ENCODE results near the gene GALNT7. TPM values are rescaled to one million over a fixed set of nuclear protein-coding genes. Genes with fewer than 3 reads are reported as not detected.

GALNT7 gene
- total and polyA plus RNA-seq, 10 of the 15 experiments (the other 5 are each of a cell fraction or from before 2014, with no cell fraction given) = 14.2 to 33.2 (median 28.9) TPM

- peak; percentile 19 for TF ChIP-seq BCL3 (IDR thresholded peaks at IDR 0.05; ENCODE audit: borderline replicate concordance, insufficient read depth, low read depth, low read length, poor library complexity, severe bottlenecking)
- no peak for TF ChIP-seq MEF2B (IDR thresholded peaks at IDR 0.05; ENCODE audit: partially characterized antibody, poor library complexity, severe bottlenecking)
- TF ChIP-seq CBX5 (IDR thresholded peaks at IDR 0.05; ENCODE audit: low read depth) = no peak
- no peak for TF ChIP-seq CBX3 (IDR thresholded peaks at IDR 0.05; ENCODE audit: borderline replicate concordance, low read depth)
- TF ChIP-seq ATF2 (IDR thresholded peaks at IDR 0.05; ENCODE audit: low read length) = no peak
- no peak for TF ChIP-seq IRF3 (IDR thresholded peaks at IDR 0.05)
- no peak for TF ChIP-seq KDM1A (IDR thresholded peaks at IDR 0.05; ENCODE audit: borderline replicate concordance)
- TF ChIP-seq ATF7 (IDR thresholded peaks at IDR 0.05; ENCODE audit: low read depth) = no peak
- no peak for TF ChIP-seq PML (IDR thresholded peaks at IDR 0.05; ENCODE audit: low read length)
- TF ChIP-seq YY1 (IDR thresholded peaks at IDR 0.05; ENCODE audit: low read depth, low read length) = 0 out of 2 replicates have a peak, but pooled peaks have one; percentile 15
- TF ChIP-seq ASH2L (IDR thresholded peaks at IDR 0.05; ENCODE audit: borderline replicate concordance, low read depth) = no peak
- no peak for TF ChIP-seq ZBTB4 (CRISPR knock-in tag; IDR thresholded peaks at IDR 0.05)
- peak in 1 of 2 experiments; percentile 68; a peak in 1 of 3 replicates for TF ChIP-seq EGR1 (IDR thresholded peaks at IDR 0.05; ENCODE audit: borderline replicate concordance in 1 of 2, low read depth in 2 of 2, low read length in 2 of 2)
- no peak for TF ChIP-seq TARDBP (IDR thresholded peaks at IDR 0.05; ENCODE audit: borderline replicate concordance)
- no peak for TF ChIP-seq ZNF24 (IDR thresholded peaks at IDR 0.05)
Measured at GRCh38 chr4:173333658-173334084, 165.1 kb downstream of the GALNT7 start (continued).

Data from GM12878 (cell line).